ENCODE data around the gene GPC6.

GPC6 gene

DNA sequence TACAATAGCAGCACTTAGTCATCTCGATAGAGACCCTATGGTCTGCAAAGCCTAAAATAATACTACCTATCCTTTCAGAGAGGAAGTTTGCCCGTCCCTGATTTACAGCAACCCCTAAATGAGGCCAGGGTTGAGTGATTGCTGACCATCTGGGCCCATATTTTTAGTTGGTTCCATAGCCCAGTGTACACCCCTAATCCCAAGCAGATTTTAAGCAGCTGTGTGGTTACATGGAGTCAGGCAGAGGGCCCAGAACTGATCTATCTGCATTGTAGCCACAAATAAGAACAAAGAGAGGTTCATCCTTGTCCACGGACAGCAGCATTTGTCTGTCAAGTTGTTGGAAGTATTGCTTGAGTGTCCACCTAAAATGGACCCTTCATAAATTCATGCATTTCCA is 1104.7 kb downstream of the GPC6 start:
- no peaks in the 10 kb centered on the region for H3K9me2 ChIP-seq (replicated peaks; ENCODE audit: low read depth, low read length)
- no peaks in the 10 kb centered on the region for H3K9me3 ChIP-seq (ENCODE audit: insufficient read depth, low read depth, low read length)
- no peaks in the 10 kb centered on the region for H3K36me3 ChIP-seq (ENCODE audit: insufficient read depth, low read length)
- H3F3A ChIP-seq (ENCODE audit: low read depth) = no peaks in the 10 kb centered on the region
- H3K4me1 ChIP-seq (ENCODE audit: insufficient read depth, low read length, poor library complexity, severe bottlenecking) = peaks cover 13% of the 10 kb centered on the region
- no peaks in the 10 kb centered on the region for H3K79me2 ChIP-seq (ENCODE audit: insufficient read depth, low read length)
- no peak overlapping the region for H3K9ac ChIP-seq (ENCODE audit: low read depth, low read length, poor library complexity, severe bottlenecking)
- H3K4me3 ChIP-seq (ENCODE audit: low read length, poor library complexity, severe bottlenecking) = no peak overlapping the region
- no peak overlapping the region for H2AFZ ChIP-seq (ENCODE audit: low read length)
- no peaks in the 10 kb centered on the region for H4K20me1 ChIP-seq (ENCODE audit: insufficient read depth, low read length, poor library complexity, severe bottlenecking)
- TF ChIP-seq, protein P1, sequence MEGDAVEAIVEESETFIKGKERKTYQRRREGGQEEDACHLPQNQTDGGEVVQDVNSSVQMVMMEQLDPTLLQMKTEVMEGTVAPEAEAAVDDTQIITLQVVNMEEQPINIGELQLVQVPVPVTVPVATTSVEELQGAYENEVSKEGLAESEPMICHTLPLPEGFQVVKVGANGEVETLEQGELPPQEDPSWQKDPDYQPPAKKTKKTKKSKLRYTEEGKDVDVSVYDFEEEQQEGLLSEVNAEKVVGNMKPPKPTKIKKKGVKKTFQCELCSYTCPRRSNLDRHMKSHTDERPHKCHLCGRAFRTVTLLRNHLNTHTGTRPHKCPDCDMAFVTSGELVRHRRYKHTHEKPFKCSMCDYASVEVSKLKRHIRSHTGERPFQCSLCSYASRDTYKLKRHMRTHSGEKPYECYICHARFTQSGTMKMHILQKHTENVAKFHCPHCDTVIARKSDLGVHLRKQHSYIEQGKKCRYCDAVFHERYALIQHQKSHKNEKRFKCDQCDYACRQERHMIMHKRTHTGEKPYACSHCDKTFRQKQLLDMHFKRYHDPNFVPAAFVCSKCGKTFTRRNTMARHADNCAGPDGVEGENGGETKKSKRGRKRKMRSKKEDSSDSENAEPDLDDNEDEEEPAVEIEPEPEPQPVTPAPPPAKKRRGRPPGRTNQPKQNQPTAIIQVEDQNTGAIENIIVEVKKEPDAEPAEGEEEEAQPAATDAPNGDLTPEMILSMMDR (conservative IDR thresholded peaks at IDR 0.05; ENCODE audit: low read length) = no peak
- no peak for TF ChIP-seq EZH2phosphoT487 (IDR thresholded peaks at IDR 0.05; ENCODE audit: borderline replicate concordance)
- no peak overlapping the region for H3K4me2 ChIP-seq (ENCODE audit: low read depth, low read length, poor library complexity, severe bottlenecking)
- peaks cover 66% of the 10 kb centered on the region for H3K27me3 ChIP-seq (ENCODE audit: insufficient read depth, low read length, poor library complexity, severe bottlenecking)

- Histone ChIP-seq H3K9me3 (ENCODE audit: insufficient read depth, low read depth, low read length) (no peaks in the 10 kb centered on the region), H3K9ac (ENCODE audit: low read depth, low read length, poor library complexity, severe bottlenecking) (no peak overlapping the region), H3K9me2 (replicated peaks; ENCODE audit: low read depth, low read length) (no peaks in the 10 kb centered on the region), H4K20me1 (ENCODE audit: insufficient read depth, low read length, poor library complexity, severe bottlenecking) (no peaks in the 10 kb centered on the region), H3K4me1 (ENCODE audit: insufficient read depth, low read length, poor library complexity, severe bottlenecking) (peaks cover 6% of the 10 kb centered on the region), H3F3A (ENCODE audit: low read depth) (no peaks in the 10 kb centered on the region), H2AFZ (ENCODE audit: low read length) (no peak overlapping the region), H3K4me3 (ENCODE audit: low read length, poor library complexity, severe bottlenecking) (no peak overlapping the region), H3K4me2 (ENCODE audit: low read depth, low read length, poor library complexity, severe bottlenecking) (no peak overlapping the region), H3K36me3 (ENCODE audit: insufficient read depth, low read length) (no peaks in the 10 kb centered on the region), H3K79me2 (ENCODE audit: insufficient read depth, low read length) (no peaks in the 10 kb centered on the region), H3K27me3 (ENCODE audit: insufficient read depth, low read length, poor library complexity, severe bottlenecking) (peaks cover 66% of the 10 kb centered on the region)
- TF ChIP-seq, protein P1 (conservative IDR thresholded peaks at IDR 0.05; ENCODE audit: low read length) = no peak
- no peak for TF ChIP-seq EZH2phosphoT487 (IDR thresholded peaks at IDR 0.05; ENCODE audit: borderline replicate concordance)
These were observed 1105.9 kb downstream of the GPC6 start for GRCh38 chr13:94332359-94333096.

DNA sequence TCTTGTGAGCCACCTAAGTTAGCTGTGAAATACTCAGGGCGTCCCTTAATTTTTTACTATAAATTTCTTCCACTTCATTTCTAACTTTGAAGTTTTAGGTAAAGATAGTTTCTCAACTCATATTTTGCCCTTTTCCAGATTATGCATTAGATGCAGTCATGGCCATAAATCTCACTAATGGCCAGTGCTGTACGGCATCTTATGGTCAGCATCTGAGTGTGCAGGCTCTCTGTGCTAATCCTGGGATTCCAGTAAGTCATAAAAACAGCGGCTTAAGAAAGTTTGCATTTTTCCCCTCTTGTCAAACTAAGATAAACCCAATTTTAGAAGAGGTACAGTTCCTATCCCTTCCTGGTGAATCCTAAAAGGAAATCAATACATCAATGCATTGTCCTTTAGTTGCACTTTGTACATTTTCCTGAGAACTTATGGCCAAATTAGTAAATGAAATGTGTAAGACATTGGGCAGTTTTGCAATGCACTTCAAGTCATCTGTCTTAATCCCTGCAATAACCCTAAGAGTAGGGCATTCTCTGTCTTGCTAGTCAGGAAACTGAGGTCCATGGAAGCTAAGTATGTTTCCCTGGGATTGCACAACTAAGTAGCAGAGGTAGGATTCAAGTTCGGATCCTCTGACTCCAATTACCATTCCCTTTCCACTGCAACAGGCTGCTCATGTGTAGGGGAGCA is 1106.7 kb downstream of the GPC6 start:
- no peaks in the 10 kb centered on the region for H3K9me2 ChIP-seq (replicated peaks; ENCODE audit: low read depth, low read length)
- no peaks in the 10 kb centered on the region for H3F3A ChIP-seq (ENCODE audit: low read depth)
- peaks cover 66% of the 10 kb centered on the region for H3K27me3 ChIP-seq (ENCODE audit: insufficient read depth, low read length, poor library complexity, severe bottlenecking)
- no peaks in the 10 kb centered on the region for H3K36me3 ChIP-seq (ENCODE audit: insufficient read depth, low read length)
- H2AFZ ChIP-seq (ENCODE audit: low read length) = no peak overlapping the region
- no peaks in the 10 kb centered on the region for H3K4me1 ChIP-seq (ENCODE audit: insufficient read depth, low read length, poor library complexity, severe bottlenecking)
- no peak overlapping the region for H3K4me3 ChIP-seq (ENCODE audit: low read length, poor library complexity, severe bottlenecking)
- no peak for TF ChIP-seq EZH2phosphoT487 (IDR thresholded peaks at IDR 0.05; ENCODE audit: borderline replicate concordance)
- TF ChIP-seq, protein P1 (conservative IDR thresholded peaks at IDR 0.05; ENCODE audit: low read length) = no peak
- H3K79me2 ChIP-seq (ENCODE audit: insufficient read depth, low read length) = no peaks in the 10 kb centered on the region
- H4K20me1 ChIP-seq (ENCODE audit: insufficient read depth, low read length, poor library complexity, severe bottlenecking) = no peaks in the 10 kb centered on the region
- H3K9ac ChIP-seq (ENCODE audit: low read depth, low read length, poor library complexity, severe bottlenecking) = no peak overlapping the region
- no peak overlapping the region for H3K4me2 ChIP-seq (ENCODE audit: low read depth, low read length, poor library complexity, severe bottlenecking)
- no peaks in the 10 kb centered on the region for H3K9me3 ChIP-seq (ENCODE audit: insufficient read depth, low read depth, low read length)
